HG02970 (cell line): Measurements from ENCODE around the gene CTNS.
"Not testable (repeated sequence)": the region's sequence is repeated elsewhere in the genome, so short reads cannot be mapped to it uniquely, and the experiment has no call there.

Source experiments
- ATAC-seq: cut with Tn5 transposase; IDR thresholded peaks from one replicate; pipeline ENCODE4 v1.9.1; 2021; ENCODE audit warnings: mild to moderate bottlenecking, moderate library complexity, moderate number of reproducible peaks; ENCODE audit not compliant: unreplicated experiment, low FRiP score

The CTNS gene

DNA sequence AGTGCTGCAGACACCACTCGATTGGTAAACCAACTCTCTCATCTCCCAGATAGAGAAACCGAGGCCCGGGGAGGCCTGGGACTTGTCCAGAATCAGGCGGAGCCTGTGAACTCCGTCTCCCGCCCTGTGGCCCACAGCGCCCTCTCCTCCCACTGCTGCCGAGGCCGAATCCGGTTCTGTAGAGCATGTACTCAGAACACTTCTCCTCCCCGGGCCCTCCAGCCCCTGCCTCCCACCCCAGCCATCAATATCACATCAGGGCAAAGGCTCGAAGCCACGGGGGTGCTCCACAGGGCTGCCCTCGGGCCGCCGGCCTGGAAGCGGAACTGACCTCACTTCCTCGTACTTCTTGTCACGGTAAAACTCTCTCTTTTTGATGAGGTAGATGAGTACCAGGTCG is 45.0 kb downstream of the CTNS start:
- no peak for ATAC-seq

DNA sequence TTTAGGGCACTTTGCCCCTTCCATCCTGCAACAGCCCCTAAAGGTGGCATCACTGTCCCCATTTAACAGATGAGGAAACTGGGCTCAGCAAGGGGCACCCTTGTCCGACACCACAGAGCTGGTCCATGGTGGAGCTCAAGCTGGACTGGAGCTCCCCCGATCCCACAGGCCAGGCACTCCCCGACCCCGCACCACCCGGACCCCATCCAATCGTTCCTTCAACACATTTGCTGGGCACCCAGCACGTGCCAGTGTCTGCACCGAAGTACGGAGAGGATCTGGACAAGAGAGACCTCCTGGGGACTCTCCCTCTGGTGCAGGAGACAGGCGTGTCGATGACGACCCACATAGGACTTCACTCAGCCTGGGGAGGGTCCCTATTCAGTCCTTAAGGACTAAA is 45.5 kb downstream of the CTNS start:
- ATAC-seq = no peak

DNA sequence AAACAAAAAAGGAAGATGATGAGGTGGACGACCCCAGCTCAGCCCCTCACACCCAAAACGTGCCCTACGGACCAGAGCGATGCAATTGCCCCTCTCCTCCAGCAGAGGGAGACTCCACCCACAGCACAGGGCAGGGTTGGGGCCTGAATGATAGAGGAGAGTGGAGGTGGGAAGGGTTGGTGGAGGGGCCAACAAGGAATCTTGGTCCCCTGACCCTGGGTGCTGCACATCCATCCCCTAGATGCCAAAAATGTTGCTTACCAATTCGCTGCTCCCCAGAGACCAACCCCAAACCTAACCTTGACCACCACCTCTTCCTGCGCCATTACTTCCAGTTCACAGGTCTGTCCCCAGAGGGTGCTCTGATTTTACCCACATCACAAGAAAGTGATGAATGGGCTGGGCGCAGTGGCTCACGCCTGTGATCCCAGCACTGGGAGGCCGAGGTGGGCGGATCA is 46.5 kb downstream of the CTNS start:
- no peak for ATAC-seq

DNA sequence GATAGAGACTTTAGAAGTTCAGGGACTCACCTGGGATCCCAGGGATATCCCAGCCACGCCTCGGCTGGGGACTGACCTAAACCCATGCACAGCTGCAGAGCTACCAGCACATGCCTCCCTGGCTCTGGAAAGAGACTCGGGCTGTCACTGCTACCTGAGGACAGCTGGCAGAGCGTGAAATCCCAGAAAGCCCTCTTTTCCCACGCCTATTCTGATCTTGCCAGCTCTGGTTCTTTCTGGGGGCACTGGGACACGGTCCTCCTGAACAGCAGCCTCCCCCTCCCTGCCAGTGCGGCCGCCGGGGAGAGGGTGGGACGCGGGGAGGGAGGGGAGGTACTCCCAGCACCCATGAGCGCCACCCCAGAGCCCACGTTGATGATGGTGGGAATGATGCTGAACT is 48.6 kb downstream of the CTNS start:
- no peak for ATAC-seq

DNA sequence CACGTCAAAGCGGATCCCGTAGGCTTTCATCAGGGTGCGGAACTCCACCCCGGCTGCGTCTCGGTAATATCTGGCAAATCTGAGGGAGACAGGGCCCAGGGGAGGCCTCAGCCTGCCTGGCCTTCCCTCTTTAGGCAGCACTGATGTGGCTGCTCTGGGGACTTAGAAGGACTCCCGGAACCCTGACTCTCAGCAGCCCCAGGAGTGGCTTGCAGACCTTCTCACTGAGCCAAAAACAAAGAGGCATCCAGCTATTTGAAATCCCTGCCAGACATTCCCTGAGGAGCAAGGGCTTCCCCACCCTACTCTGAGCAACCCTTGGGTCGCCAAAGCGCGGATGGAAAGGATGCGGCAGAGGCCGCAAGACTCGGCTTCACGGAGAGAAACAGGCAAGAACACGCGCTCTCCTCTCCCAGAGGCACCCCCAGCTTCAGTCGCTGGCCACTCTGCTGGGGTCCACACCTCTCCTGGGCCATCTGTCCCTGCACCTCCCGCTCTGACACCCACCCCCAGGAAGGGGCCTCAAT is 51.5 kb downstream of the CTNS start:
- ATAC-seq = no peak

DNA sequence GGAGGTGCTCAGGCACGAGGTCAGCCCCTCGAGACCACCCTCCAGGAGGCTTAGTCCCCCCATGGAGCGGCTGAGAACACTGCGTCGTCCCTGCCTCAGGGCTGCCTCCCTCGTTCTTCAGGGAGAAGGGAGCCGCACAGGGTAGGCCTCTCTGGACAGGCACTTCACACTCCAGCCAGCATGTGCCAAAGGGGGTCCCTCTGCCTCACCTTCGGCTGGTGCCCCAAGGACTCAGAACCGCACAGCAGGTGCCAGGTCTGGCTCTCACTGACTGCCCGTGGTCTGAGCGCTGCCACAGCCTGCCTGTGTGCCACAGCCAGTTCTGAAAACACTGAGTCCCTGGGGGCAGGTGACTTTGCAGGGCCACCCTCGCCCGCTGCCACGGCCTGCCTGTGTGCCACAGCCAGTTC is 52.3 kb downstream of the CTNS start:
- ATAC-seq = no peak

DNA sequence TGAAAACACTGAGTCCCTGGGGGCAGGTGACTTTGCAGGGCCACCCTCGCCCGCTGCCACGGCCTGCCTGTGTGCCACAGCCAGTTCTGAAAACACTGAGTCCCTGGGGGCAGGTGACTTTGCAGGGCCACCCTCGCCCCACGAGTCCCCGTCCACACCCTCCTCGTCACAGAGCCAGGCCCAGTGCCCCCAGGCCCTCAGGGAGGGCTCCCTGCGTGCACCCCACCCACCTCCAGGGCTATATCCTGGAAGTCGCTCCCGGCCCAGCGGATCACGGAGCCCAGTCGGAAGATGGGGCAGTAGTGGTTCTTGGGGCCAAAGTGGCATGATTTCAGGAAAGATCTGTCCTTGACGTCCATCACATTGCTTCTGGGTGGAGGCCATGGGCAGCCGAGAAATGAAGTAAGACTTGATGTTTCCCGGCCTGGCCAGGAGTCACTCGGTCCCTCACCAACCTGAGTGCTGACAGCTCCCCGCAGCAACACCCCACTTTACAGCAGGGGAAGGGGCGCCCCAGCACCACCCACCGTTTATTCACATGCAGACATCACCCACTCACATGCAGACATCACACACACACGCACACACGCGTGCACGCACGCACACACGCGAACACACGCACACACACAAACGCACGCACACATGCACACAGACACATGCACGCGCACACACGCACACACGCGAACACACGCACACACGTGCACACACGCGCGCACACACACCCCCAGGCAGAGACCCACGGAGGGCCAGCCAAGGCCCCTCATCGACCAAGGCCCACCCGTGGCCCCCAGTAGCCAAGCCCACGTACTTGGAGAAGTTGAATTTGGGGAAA is 52.9 kb downstream of the CTNS start:
- ATAC-seq = no peak

DNA sequence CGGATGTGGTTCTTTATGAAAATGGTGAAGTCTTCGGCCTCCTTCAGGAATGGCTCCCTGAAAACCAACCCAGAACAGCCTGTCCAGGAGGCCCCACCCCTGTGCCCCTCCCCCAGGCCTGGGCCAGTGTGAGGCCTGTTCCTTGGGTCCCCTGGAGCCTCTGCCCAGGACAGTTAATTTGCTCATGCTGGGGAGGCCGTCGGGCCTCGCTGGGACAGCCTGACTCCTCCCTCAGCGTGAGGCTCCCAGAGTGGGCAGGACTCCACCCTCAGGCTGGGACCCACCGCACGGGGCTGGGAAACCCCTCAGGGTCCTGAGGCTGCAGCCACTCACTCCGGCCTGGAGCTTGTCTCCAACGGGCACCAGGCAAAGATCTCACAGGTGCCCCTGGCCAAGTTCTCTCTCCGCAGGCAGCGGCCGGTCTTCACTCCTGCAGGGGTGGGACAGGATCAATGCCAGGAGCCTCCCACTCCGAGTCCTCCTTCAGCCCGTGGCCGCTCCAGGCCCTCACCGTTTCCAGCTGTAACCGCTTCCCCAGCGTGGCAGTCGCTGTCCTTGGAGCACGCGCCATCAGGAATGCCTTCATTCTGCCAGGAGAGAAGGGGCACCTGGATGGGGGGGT is 53.6 kb downstream of the CTNS start:
- ATAC-seq = no peak

DNA sequence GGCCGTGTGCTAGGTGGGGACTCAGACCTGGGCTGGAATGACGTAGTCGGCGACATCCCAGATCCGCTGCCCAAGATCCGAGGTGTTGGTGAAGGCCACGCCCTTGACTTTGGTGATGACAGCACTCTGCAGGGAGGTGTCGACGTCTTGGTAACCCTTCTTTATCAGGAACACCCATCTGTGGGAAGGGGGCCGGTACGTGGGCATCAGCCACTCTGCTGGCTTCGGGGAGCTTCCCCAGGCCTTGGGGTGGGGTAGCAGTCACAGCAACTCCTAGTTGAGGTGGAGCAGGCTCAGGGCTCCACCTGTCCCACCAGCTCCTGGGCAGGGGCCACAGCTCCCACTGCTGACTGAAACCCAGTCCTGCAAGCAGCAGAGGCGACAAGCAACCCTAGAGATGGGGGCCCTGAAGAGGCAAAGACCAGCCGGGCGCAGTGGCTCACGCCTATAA is 55.1 kb downstream of the CTNS start:
- ATAC-seq = no peak

DNA sequence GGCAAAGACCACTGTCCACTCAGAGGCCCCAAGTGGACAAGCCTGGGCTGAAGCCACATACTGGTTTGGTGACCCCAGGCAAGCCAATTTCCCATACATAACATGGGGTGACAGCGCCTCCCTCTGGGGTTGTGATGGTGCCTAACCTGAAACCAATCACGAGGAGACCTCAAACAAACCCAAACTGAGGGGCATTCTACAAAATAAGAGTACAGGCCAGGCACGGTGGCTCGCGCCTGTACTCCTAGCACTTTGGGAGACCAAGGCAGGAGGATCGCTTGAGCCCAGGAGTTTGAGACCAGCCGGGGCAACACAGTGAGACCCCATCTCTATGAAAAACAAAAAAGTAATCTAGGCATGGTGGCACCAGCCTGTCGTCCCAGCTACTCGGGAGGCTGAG is 55.8 kb downstream of the CTNS start:
- no peak for ATAC-seq

DNA sequence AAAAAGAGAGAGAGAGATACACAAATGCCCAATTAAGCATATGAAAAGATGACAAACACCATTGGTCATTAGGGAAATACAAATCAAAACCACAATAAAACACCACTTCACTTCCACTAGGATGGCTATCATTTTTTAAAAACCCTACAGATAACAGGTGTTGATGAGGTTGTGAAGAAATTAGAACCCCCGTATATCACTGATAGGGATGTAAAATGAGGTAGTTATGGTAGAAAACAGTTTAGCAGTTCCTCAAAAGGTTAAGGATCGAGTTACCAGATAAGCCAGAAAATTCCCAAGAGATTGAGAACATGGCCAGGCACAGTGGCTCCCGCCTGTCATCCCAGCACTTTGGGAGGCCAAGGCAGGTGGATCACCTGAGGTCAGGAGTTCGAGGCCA is 56.6 kb downstream of the CTNS start:
- ATAC-seq = no peak

DNA sequence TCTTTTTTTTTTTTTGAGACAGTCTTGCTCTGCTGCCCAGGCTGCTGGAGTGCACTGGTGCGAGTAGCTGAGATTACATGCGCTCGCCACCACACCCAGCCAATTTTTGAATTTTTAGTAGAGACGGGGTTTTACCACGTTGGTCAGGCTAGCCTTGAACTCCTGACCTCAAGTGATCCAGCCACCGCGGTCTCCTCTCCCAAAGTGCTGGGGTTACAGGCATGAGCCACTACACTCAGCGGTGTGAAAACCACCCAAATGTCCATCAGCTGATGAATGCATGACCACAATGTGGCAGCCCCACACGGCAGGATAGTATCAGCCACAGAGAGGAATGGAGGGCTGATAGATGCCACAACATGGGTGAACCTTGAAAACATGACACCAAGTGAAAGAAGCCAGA is 57.3 kb downstream of the CTNS start:
- peak; percentile 37 for ATAC-seq

DNA sequence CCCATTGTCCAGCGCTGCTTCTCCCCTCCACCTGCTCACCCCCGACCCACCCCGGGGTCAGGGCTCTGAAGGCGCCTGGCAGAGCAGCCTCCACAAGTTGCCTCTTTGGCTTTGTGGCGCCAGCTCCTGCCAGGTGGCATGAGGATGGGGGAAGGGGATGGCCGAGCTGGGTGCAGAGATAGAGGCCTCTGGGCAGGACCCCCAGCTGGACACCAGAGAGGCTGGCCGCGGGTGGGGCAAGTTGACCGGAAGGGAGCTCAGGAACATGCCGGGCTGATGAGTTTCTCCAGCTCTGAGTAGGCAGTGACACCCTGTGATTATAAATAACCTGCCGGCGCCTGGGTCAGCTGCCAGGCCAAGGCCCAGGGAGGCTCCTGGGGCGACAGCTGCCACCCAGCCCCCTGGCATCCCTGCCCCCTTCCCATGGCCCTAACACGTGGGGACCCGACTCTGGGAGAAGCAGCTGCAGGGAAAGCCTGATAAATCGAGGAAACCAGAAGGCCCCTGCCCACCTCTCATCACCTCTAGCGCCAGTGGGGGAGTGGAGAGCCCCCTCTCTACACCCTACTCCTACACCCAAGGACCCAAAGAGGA is 58.7 kb downstream of the CTNS start:
- ATAC-seq = no peak

DNA sequence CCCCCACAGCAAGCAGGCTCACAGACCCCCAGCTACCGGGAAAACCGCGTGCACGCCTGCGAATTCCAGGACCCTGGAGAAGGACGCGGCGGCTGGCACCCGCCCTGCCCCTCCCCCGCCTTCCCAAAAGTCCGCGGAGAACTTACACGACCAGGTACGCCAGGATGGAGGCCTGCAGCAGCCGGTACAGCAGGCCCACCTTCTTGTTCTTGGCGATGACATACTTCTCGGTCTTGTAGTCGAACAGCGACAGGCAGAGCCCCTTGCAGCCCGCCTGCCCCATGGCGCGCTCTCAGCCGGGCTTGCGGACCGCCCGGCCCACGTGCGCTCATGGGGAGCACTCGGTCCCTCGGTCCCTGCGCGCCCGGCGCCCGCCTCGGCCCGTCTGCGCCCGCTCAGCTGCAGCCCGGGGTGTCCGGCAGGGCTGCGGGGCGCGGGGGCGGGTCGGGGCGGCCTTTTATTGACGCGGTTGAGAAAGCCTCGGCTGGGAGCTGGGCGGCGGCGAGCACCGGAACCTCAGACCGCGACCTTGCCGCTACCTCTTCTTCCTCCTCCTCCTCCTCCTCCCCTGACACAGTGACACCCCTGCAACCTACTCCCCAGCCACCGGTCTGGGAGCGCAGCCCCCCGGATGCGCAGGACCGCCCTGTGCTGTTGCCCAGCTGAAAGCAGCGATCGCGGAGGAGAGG is 59.3 kb downstream of the CTNS start, which contains the start of gene P2RX5:
Gene P2RX5, minus strand, starts transcription at position 433 of the 689 bp plus-strand sequence. Its CDS starts 150 bp downstream, at position 283.
- ATAC-seq = no peak

DNA sequence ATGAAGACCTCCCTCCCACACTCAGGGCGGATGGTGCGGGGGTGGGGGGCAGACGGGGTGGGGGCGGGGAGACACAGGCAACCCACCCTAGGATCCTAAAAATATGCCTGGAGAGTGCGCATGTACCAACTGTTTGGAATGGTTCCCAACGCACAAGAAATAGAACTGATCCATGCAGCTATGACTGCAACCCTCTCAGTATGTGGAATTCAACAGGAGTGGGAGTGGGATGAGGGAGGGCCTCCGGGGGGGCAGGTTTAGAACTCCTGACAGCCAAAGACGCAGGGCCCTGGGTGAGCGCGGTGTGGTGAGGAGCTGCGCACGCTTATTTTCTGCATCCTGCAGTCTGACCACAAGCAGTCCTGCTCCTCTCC is 60.5 kb downstream of the CTNS start:
- no peak for ATAC-seq

DNA sequence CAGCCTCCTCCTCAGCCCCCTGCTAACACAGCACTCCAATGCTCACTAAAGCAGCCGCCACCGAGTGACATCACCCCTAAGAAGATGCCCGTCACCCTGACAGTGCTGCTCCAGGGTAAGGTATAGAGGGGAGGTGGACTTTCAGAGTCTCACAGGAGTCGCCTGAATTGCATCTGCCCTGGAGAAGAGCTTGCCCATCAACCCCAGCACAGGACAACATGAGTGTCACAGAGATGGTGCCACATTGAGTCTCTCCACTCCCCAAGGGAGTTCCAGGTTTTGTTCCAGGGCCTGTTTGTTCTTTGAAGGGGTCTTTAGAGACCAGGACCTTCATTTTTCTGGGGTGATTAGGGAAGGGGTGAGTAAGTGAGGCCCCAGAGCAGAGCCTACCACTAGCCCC is 61.6 kb downstream of the CTNS start:
- ATAC-seq = no peak

DNA sequence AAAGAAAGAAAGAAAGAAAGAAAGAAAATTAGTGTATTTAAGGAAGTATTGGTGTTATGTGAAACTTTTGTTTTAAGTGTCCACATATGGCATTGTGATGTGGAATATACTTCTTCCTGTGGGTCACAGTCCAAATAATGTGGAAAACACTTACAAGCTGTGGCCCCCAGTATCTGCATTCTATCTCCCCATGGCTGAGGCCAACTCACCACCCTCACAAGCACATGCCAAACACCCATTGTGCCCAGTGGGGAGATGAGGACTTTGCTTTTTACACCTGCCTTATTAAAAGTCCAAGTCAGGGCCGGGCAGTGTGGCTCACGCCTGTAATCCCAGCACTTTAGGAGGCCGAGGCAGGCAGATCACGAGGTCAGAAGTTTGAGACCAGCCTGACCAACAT is 63.4 kb downstream of the CTNS start:
- ATAC-seq = no peak

DNA sequence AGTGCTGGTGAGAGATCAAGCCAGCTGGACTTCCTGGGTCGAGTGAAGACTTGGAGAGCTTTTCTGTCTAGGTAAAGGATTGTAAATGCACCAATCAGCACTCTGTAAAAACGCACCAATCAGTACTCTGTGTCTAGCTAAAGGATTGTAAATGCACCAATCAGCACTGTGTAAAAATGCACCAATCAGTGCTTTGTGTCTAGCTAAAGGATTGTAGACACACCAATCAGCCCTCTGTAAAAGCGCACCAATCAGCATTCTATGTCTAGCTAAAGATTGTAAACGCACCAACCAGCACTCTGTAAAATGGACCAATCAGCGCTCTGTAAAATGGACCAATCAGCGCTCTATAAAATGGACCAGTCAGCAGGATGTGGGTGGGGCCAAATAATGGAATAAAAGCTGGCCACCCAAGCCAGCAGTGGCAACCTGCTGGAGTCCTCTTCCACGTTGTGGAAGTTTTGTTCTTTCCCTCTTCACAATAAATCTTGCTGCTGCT is 65.5 kb downstream of the CTNS start:
- not testable (repeated sequence) for ATAC-seq

DNA sequence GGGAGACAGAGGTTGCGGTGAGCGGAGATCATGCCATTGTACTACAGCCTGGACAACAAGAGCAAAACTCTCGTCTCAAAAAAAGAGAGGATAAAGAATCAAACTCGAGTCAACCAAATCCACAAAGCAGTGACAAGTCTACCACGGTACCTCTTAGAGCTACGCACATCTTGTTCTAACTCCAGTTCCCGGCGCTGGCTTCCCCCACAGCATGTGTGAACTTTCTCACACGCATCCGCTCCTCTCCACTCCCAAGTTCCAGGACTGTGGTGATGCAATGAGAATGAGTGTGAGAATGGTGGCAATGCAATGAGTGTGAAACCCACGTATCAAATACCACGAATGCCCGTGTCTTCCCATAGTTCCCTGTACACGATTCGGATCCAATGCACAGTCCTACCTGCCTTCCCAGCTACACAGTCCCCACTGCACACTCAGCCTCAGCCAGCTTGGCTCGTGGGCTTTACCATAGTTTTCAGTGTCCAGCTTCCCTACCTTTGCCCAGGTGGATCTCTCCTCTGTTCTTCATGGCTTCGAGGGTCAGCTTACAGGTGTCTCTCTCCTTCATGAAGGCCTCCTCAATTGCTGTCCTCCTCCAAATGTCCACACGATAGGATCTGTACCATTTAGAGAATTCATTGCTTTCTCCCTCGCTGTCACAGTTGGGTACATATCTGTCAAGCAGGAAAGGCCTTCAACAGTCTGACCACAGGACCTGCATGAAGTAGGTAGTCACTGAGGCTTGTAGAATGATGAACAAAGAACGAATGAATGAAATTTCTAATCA is 68.6 kb downstream of the CTNS start:
- no peak for ATAC-seq

DNA sequence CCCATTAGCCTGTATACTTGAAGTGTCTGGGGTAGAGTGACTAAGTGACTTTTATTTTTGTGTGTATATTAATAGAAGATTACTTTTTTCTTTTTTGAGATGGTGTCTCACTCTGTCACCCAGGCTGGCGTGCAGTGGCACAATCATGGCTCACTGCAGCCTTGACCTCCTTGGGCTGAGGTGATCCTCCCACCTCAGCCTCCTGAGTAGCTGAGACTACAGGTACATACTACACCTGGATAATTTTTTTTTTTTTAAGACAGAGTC is 69.1 kb downstream of the CTNS start:
- not testable (repeated sequence) for ATAC-seq
